ENCODE results near the gene TSGA10IP.

DNA sequence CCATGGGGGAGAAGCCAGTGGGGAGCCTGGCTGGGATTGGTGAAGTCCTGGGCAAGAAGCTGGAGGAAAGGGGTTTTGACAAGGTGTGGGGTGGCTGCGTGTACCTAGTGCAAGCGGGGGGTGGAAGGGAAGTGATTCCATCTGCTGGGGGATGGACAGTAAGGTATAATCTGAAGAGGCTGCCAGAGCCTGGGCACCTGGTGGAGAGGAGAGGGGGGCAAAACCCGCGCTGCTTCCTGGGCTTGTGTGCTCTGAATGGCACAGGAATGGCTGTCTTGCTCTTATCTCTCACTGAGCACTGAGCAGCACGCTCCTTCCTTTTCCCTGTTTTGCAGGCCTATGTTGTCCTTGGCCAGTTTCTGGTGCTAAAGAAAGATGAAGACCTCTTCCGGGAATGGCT is 58.0 kb downstream of the TSGA10IP start:
- TF ChIP-seq, protein P1, sequence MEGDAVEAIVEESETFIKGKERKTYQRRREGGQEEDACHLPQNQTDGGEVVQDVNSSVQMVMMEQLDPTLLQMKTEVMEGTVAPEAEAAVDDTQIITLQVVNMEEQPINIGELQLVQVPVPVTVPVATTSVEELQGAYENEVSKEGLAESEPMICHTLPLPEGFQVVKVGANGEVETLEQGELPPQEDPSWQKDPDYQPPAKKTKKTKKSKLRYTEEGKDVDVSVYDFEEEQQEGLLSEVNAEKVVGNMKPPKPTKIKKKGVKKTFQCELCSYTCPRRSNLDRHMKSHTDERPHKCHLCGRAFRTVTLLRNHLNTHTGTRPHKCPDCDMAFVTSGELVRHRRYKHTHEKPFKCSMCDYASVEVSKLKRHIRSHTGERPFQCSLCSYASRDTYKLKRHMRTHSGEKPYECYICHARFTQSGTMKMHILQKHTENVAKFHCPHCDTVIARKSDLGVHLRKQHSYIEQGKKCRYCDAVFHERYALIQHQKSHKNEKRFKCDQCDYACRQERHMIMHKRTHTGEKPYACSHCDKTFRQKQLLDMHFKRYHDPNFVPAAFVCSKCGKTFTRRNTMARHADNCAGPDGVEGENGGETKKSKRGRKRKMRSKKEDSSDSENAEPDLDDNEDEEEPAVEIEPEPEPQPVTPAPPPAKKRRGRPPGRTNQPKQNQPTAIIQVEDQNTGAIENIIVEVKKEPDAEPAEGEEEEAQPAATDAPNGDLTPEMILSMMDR (IDR thresholded peaks at IDR 0.05 in 4 of 5, conservative IDR thresholded peaks at IDR 0.05 in 1 of 5): no peak
- no peak for TF ChIP-seq POLR2A (IDR thresholded peaks at IDR 0.05)

Data from gastrocnemius medialis (tissue), 4 donors.